Activated CD8-positive, alpha-beta memory T cell treated with anti-CD3 and anti-CD28 coated beads, Interleukin-2, amount 50 U/mL, for 4 hours (primary cell): ENCODE results near the gene GBX2.

Experiments
- DNase-seq: peaks from one replicate; pipeline ENCODE4 v3.0.0-alpha.2; 2020

The GBX2 gene

DNA sequence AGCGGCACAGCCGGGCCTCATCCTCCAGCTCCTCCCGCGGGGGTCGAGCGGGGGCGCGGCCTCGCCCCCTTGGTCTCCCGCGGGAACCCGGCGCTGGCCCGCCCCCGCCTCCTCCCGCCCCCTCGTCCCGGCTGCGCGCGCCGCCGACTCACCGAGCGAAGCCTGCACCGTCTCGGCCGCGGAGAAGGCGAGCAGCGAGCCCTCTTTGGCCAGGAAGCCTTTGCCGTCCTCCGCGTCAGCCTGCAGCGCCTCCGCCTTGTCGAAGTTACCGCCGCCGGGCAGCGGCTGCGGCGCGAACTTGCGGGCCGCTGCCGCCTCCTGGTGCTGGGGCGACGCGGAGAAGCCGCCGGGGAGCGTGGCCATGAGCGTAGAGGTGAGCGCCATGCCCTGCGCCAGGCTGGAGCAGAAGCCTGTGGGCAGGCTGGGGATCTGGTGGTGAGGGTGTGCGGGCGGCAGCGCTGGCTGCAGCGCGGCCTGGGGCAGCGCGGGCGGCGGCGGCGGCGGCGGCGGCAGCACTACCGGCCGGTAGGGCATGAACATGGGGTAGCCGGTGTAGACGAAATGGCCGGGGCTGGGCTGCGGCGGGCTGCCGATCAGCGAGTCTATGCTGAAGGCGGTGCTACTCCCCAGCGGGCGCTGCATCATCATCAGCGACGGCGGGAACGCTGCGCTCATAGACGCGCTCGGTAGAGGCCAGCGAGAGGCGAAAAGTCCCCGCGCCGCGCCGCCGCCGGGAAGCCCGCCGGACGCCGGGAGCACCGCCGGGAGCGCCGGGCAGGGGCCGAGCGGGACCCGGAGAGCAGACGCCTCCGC, 683 bp downstream of the GBX2 start:
- DNase-seq = no peak

GRCh38 chr2:236166796-236167296, 1.3 kb downstream of the GBX2 start:
- no peak for DNase-seq

DNA sequence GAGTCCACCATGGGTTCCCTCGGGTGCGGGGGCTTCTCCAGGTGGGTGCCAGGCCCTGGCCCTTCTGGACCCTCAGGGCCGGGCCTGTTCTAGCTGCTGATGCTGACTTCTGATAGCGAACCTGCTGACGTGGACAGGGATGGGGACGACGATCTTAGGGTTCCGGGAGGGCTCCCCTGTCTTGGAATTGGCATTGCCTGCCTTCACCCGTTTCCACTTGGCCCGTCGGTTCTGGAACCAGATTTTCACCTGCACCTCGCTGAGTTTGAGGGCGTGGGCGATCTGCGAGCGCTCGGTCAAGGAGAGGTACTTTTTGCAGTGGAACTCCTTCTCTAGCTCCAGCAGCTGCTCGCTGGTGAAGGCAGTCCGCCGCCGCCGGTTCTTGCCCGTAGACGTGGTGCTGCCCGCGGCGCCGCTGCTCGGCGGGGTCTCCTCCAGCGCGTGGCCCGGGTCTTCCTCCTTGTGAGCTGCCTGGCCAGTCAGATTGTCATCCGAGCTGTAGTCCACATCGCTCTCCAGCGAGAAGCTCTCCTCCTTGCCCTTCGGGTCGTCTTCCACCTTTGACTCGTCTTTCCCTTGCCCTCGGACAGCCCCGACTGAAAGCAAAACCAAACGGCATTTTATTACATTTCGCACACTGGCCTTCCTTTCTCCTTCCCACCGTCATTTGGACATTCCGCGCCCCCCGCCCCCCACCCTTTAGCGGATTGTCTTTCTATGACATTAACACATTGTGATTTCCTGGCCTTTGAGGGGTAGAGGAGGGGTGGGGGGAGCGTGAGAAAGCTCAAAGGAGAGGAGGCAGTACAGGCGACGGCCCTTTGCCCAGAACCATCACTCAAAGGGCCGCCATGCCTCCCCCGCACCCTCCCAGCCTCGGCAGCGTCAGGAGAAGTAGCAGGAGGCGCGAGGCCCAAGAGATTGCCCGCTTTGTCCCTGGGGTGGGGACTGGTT, 2.1 kb downstream of the GBX2 start:
- DNase-seq = no peak

GRCh38 chr2:236164925-236165841, 3.0 kb downstream of the GBX2 start:
- no peak for DNase-seq

DNA sequence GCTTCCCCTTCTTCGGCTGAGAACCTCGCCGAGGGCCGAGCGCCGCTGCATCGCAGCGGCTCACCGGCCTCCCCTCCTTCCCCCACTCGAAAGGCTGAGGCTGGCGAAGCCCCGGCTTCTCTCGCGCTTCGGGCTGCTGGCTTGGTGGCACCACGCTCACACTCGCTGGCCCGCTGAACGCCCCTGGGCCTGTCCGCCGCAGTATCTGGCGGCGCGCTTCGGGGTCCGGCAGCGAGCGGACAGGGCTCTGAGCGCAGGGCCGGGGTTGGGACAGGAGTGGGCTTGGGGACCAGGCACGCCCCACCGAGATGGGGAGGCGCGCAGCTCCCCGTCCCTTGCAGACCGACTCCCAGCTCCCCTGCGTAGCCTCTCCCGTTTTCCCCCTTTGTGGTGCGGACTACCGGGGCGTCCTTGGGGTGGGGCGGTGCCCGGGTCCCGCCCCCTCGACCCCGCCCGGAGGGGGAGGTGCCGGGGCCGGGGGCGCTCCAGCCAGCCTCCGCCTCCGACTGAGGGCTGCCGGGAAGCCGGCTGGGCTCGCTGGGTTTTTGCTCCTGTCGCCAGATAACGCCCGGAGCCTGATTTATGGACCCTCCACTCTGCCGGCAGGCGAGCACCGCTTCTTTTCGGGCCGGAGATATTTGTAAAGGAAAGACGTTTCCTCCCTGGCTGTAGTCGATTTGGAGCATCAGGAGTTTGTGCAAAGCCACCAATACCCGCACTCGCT, 3.8 kb downstream of the GBX2 start:
- no peak for DNase-seq

DNA sequence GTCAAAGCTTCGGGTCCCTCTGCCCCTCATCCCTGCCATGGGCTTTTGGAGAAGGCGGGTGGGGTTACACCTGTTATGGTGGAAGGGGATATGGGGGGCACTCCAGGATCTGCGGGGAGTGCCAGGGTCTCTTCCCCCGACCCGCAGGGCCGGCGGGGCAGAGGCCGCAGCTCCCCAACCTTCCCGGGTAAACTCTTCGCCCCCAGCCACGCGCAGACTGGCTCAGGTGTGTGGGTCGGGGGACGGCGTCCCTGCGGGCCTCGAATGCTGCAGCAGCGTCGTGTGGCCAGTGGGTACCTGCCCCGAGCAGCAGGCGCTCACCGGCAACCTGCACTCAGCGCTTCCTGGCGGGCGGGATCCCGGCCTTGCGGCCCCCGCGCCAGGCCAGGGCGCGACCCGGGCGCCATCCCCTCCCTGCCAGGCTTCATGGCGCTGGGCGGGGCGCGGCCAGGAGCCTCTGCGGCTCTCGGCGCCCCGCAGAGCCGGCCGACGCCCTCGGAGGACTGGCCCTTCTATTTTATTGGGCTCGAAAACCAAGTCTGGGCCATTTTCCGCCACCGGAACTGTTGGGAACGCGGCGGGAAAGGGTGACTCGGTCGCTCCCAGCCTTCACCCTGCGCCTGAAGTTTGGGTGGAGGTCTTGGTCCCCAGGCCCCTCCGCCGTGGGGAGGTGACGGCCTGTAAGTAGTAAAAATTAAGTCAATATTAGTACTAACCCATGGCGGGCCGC, 4.5 kb downstream of the GBX2 start:
- DNase-seq = no peak

GRCh38 chr2:236162882-236163470, 5.2 kb downstream of the GBX2 start:
- no peak for DNase-seq

- no peak for DNase-seq
Measured at GRCh38 chr2:236162031-236162845, 5.9 kb downstream of the GBX2 start.

DNA sequence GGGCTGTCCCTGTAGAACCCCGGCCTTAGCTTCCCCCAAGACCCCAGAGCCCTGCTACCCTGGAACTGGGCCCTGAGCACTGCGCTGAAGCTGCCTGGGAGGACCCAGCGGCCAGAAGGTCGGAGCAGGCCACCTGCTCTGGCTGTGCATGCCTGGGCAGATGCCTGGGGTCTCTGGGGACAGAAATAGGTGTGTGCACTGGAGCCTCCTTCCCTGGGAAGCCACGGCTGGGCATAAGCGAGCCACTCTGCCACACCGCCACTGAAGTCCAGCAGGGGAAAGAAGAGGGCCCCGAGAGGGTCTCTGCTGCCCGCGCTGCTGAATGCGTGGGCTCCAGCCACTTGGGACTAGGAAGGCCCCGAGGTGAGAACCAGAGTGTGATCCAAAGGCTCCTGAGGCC, 6.7 kb downstream of the GBX2 start:
- DNase-seq = no peak

GRCh38 chr2:236161082-236161462, 7.1 kb downstream of the GBX2 start:
- DNase-seq = no peak

GRCh38 chr2:236160366-236161081, 7.7 kb downstream of the GBX2 start:
- DNase-seq = no peak

- no peak for DNase-seq
Measured at GRCh38 chr2:236159778-236160170, 8.4 kb downstream of the GBX2 start.

DNA sequence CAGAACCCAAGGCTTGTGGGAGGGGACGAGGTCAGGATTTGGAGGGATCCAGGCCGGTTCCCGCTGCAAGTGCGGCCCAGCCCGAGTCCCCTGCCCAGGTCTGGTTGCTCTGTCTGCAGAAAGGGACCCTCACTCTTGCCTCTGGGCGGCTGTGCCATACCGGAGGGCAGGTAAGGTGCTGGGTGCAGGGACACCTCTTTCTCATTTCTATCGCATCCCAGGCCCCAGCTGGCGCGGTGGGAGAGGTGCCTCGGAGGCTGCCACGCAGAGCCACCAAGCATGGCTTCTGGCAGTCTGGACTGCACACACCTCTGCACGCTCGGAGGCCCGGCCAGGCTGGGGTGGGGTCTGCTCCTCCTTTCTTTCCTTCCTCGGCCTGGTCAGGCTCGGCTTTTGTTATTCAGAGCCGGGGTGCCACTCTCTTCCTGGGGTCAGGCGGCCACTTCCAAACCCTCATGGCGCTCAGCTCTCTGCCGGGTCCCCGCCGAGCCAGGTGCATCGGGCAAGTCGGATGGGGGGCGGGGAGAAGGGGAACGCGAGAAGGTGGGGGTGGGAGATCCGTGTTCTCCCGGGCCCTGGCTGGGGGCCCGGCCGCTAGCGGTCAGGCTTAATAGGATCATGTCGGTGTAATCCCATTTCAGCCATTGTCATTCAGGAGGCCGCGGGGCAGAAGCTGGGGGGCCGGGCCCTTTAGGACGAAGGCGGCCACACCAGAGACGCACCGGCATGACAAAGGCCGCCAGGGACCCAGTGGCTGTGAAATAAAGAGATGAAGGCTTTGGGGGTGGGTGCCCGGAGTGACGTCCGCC, 9.0 kb downstream of the GBX2 start:
- no peak for DNase-seq

DNA sequence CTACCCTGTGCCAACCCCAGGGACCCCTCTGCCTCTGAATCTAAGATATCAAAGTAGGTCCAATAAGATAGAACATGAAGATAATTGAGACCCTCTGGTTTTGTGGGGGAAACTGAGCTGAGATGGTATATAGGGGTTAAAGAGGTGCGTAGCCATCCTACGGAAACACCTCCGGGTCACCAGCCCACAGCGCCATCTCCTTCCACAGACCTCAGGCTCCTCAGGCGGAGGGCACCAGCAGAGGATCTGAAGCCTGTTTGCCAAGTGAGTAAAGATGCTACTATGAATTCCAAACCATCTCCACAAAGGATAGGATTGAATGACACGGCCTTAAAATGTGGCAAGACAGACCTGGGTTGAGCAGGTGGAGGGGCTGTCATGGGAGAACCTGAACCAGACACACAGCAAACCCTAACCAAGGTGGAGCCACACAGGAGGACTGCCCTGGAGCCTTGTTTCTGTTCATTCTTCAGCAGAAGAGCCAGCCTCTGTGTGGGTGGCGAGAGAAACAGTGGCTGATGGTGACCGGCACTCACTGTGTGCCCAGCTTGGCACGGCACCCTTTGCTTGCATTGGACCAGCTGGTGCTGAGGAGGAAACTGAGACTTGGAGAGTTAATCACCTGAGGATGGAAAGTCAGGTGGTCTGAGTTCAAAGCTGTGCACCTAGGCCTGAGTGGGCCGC, 10.2 kb downstream of the GBX2 start:
- DNase-seq = no peak

DNA sequence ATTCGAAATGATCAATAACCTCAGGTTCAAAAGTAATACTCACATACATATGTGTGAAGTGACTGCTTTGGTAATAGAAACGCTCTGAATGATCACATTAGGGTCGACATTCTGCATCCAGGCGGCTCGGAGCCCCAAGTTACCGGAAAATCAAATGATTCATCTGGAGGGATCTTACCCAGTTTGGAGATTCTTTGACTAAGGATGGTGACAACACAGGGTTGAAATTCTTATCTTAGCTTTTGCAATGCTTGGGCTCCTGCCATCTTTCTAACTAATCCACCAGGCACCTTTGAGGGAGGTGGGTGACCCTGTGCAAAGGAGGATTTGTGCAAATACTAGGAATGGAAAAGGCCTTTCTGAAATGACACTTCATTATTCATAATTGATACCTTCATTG, 10.8 kb downstream of the GBX2 start:
- no peak for DNase-seq

DNA sequence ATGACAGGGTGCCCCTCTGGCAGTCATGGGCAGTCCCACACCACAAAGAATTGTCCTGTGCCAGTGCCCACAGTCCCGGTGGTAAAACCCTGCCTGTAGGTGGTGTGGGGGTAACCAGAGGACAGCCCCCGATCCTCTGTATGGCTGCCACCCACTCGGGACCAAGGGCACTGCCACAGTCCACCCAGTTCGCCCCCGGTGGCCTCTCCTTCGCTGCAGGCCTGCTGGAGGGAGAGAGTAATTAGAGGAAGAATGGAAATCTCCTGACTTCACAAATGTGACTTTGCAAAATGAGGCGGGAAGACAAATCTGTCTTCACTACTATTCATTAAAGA, 11.4 kb downstream of the GBX2 start:
- no peak for DNase-seq

DNA sequence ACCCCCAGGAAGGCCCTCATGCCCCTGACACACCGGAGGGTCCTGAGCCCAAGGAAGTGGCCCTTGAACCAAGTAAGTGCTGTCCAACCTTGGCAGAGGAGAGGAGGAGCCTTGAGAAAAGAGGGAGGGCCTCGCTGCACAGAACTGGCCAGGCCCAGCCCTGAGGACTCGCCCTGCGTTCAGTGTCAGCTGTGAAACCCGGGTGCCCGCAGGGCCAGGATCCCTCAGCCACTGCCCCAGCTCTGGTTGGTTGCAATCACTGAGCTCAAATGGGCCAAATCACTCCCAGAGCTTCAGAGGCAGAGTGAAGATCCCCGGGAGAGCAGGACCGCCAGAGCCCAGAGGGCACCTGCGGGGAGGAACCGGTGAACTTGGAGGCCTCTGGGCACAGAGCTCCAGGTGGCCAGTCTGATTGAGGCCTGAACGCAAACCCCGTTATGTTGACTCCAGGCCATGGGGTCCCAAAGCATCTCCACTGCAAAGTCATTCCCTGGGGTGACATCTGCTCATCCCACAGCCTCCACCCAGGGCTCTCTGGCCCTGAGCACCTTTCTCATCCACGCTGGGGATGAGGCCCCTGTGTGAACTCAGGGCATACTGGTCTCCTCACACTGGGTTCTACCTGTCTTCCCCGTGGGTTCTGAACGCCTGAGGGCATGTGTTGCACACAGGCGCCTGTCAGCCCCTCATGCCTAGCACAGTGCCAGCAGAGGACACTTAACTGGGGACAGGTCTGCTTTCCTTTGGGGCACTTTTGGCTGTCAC, 11.9 kb downstream of the GBX2 start:
- DNase-seq = no peak
